Stimulated activated CD4-positive, alpha-beta T cell treated with anti-CD3 and anti-CD28 coated beads, TNF-alpha, amount 100 ng/mL, for 1 hour (primary cell): ENCODE measurements around the gene LTN1.
"Not testable (repeated sequence)": the region's sequence is repeated elsewhere in the genome, so short reads cannot be mapped to it uniquely, and the experiment has no call there.

ENCODE experiments used
- DNase-seq, 3 donors: peaks; one replicate each; pipeline ENCODE4 v3.0.0-alpha.2; 2020; ENCODE audit warnings: low read depth in 3 of 3, low spot score in 1 of 3

LTN1 gene

GRCh38 chr21:28991861-28992525, 684 bp downstream of the LTN1 start:
- no peak for DNase-seq

GRCh38 chr21:28988146-28988545, 4.5 kb downstream of the LTN1 start:
- DNase-seq = not testable (repeated sequence)

GRCh38 chr21:28986677-28987076, 6.0 kb downstream of the LTN1 start:
- DNase-seq = no peak

- DNase-seq = no peak
These were observed 10.0 kb downstream of the LTN1 start for GRCh38 chr21:28982637-28983036.

- no peak for DNase-seq
These were observed 13.6 kb downstream of the LTN1 start for GRCh38 chr21:28979092-28979491.

GRCh38 chr21:28975397-28975796, 17.3 kb downstream of the LTN1 start:
- DNase-seq = no peak

GRCh38 chr21:28974531-28975227, 18.0 kb downstream of the LTN1 start:
- no peak for DNase-seq

- no peak for DNase-seq
These were observed 20.3 kb downstream of the LTN1 start for GRCh38 chr21:28972398-28972797.

- DNase-seq = no peak
These were observed 21.5 kb downstream of the LTN1 start for GRCh38 chr21:28971171-28971570.

- no peak for DNase-seq
These were observed 28.8 kb downstream of the LTN1 start for GRCh38 chr21:28963831-28964230.

- no peak for DNase-seq
These were observed 30.2 kb downstream of the LTN1 start for GRCh38 chr21:28962465-28962864.

GRCh38 chr21:28961927-28962326, 30.8 kb downstream of the LTN1 start:
- no peak for DNase-seq

GRCh38 chr21:28960245-28960644, 32.4 kb downstream of the LTN1 start:
- no peak for DNase-seq

- no peak for DNase-seq
These were observed 33.1 kb downstream of the LTN1 start for GRCh38 chr21:28959367-28960099.

- DNase-seq = no peak
These were observed 39.4 kb downstream of the LTN1 start for GRCh38 chr21:28953247-28953646.

- no peak for DNase-seq
These were observed 40.0 kb downstream of the LTN1 start for GRCh38 chr21:28952686-28953085.

GRCh38 chr21:28949318-28949717, 43.4 kb downstream of the LTN1 start:
- DNase-seq = no peak

GRCh38 chr21:28944296-28944695, 48.4 kb downstream of the LTN1 start:
- DNase-seq = no peak

GRCh38 chr21:28943631-28944030, 49.0 kb downstream of the LTN1 start:
- no peak for DNase-seq

GRCh38 chr21:28938726-28939125, 54.0 kb downstream of the LTN1 start:
- DNase-seq = no peak

GRCh38 chr21:28937737-28938136, 54.9 kb downstream of the LTN1 start:
- DNase-seq = no peak

- no peak for DNase-seq
These were observed 56.0 kb downstream of the LTN1 start for GRCh38 chr21:28936721-28937120.
